ENCODE results near the gene SLC6A3.

SLC6A3 gene

GRCh38 chr5:1406681-1407640, 38.3 kb downstream of the SLC6A3 start:
- TF ChIP-seq FOXP2 (optimal IDR thresholded peaks at IDR 0.05; ENCODE audit: borderline replicate concordance, extremely low read depth, extremely low read length, insufficient read depth), result no peak
- no peak for TF ChIP-seq POLR2AphosphoS5 (IDR thresholded peaks at IDR 0.05; ENCODE audit: low read depth, low read length)

- no peak for TF ChIP-seq POLR2AphosphoS5 (IDR thresholded peaks at IDR 0.05; ENCODE audit: low read depth, low read length)
- no peak for TF ChIP-seq FOXP2 (optimal IDR thresholded peaks at IDR 0.05; ENCODE audit: borderline replicate concordance, extremely low read depth, extremely low read length, insufficient read depth)
Measured at GRCh38 chr5:1405539-1406530, 39.4 kb downstream of the SLC6A3 start.

- no peak for TF ChIP-seq TAF1 (IDR thresholded peaks at IDR 0.05; ENCODE audit: borderline replicate concordance, insufficient read depth, low read length)
- TF ChIP-seq FOXP2 (optimal IDR thresholded peaks at IDR 0.05; ENCODE audit: borderline replicate concordance, extremely low read depth, extremely low read length, insufficient read depth), result no peak
- TF ChIP-seq POLR2AphosphoS5 (IDR thresholded peaks at IDR 0.05; ENCODE audit: low read depth, low read length), result no peak
- TF ChIP-seq SIN3A (IDR thresholded peaks at IDR 0.05; ENCODE audit: borderline replicate concordance, insufficient read depth, low read length), result no peak
- no peak for TF ChIP-seq REST (IDR thresholded peaks at IDR 0.05; ENCODE audit: insufficient read depth in 1 of 2, low read depth in 2 of 2, low read length in 2 of 2)
Measured at GRCh38 chr5:1405121-1405520, 40.1 kb downstream of the SLC6A3 start.

- TF ChIP-seq SIN3A (IDR thresholded peaks at IDR 0.05; ENCODE audit: borderline replicate concordance, insufficient read depth, low read length), result no peak
- no peak for TF ChIP-seq FOXP2 (optimal IDR thresholded peaks at IDR 0.05; ENCODE audit: borderline replicate concordance, extremely low read depth, extremely low read length, insufficient read depth)
- TF ChIP-seq TAF1 (IDR thresholded peaks at IDR 0.05; ENCODE audit: borderline replicate concordance, insufficient read depth, low read length), result no peak
- no peak for TF ChIP-seq POLR2AphosphoS5 (IDR thresholded peaks at IDR 0.05; ENCODE audit: low read depth, low read length)
- TF ChIP-seq REST (IDR thresholded peaks at IDR 0.05; ENCODE audit: insufficient read depth in 1 of 2, low read depth in 2 of 2, low read length in 2 of 2), result no peak
Measured at GRCh38 chr5:1404062-1404461, 41.2 kb downstream of the SLC6A3 start.

- no peak for TF ChIP-seq FOXP2 (optimal IDR thresholded peaks at IDR 0.05; ENCODE audit: borderline replicate concordance, extremely low read depth, extremely low read length, insufficient read depth)
- TF ChIP-seq REST (IDR thresholded peaks at IDR 0.05; ENCODE audit: insufficient read depth in 1 of 2, low read depth in 2 of 2, low read length in 2 of 2), result no peak
- TF ChIP-seq SIN3A (IDR thresholded peaks at IDR 0.05; ENCODE audit: borderline replicate concordance, insufficient read depth, low read length), result no peak
- no peak for TF ChIP-seq POLR2AphosphoS5 (IDR thresholded peaks at IDR 0.05; ENCODE audit: low read depth, low read length)
- TF ChIP-seq TAF1 (IDR thresholded peaks at IDR 0.05; ENCODE audit: borderline replicate concordance, insufficient read depth, low read length), result no peak
Measured at GRCh38 chr5:1402611-1403255, 42.5 kb downstream of the SLC6A3 start.
